Kidney (tissue), 14 donors: ENCODE results near the gene CD40. TPM values are rescaled to one million over a fixed set of nuclear protein-coding genes. Genes with fewer than 3 reads are reported as not detected.

Experiments
- DNase-seq, 5 donors: peaks; one replicate each; pipeline ENCODE4 v3.0.0-alpha.2; 2013 to 2020
- FAIRE-seq: peaks from 2 replicates; lab custom pipeline; 2012; peaks lifted over from hg19 to GRCh38; lab: Jason Lieb, UNC
- H3K27ac ChIP-seq, 2 donors: one replicate each; pipeline ENCODE4 v1.7.0; 2013; ENCODE audit warnings: low read depth in 2 of 2, low read length in 2 of 2, inconsistent platforms in 1 of 2
- H3K27me3 ChIP-seq: one replicate; pipeline ENCODE4 v1.7.1; 2013; ENCODE audit warnings: low read length, inconsistent platforms; ENCODE audit not compliant: control insufficient read depth, insufficient read depth
- H3K36me3 ChIP-seq, 3 donors: one replicate each; pipeline versions ENCODE4 v1.7.0 to v1.7.1; 2013; ENCODE audit warnings: low read length in 3 of 3, control low read depth in 1 of 3, inconsistent platforms in 1 of 3; ENCODE audit not compliant: insufficient read depth in 3 of 3, control insufficient read depth in 2 of 3
- H3K4me1 ChIP-seq, 3 donors: one replicate each; pipeline versions ENCODE4 v1.7.0 to v1.7.1; 2013; ENCODE audit warnings: low read length in 3 of 3, inconsistent platforms in 1 of 3, low read depth in 1 of 3; ENCODE audit not compliant: control insufficient read depth in 2 of 3, insufficient read depth in 2 of 3
- H3K4me3 ChIP-seq, 3 donors: one replicate each; pipeline versions ENCODE4 v1.7.0 to v1.8.1; 2013; ENCODE audit warnings: low read length in 3 of 3, control low read depth in 1 of 3, inconsistent platforms in 1 of 3
- H3K9ac ChIP-seq, 3 donors: one replicate each; pipeline versions ENCODE4 v1.7.0 to v1.7.1; 2013; ENCODE audit warnings: low read length in 3 of 3, control low read depth in 1 of 3, inconsistent platforms in 1 of 3
- H3K9me3 ChIP-seq, 3 donors: one replicate each; pipeline versions ENCODE4 v1.7.0 to v1.7.1; 2013; ENCODE audit warnings: low read length in 3 of 3, control low read depth in 1 of 3, inconsistent platforms in 1 of 3; ENCODE audit not compliant: control insufficient read depth in 2 of 3, insufficient read depth in 1 of 3
- intact Hi-C: fragments of 100-400 bp; cut with DNase I; formaldehyde crosslinking; loops from one replicate; pipeline ENCODE4 v1.11.1; 2022
- polyA plus RNA-seq: library from polyadenylated mRNA; stranded (reverse); fragments of 350-450 nt; fragmentation: Illumina TruSeq; extraction: RNeasy Lipid Tissue Mini Kit (QIAGEN cat#74804); gene quantifications from one replicate; pipeline ENCODE4 v1.2.3, GENCODE V29; 2014; ENCODE audit warnings: low read depth, low replicate concordance; ENCODE audit not compliant: insufficient read depth
- total RNA-seq: library from RNA; stranded (reverse); fragmentation: NEBNext Ultra II Directional; extraction: Animal tissue kit (Norgen Biotek cat#: 25700); gene quantifications from one replicate; pipeline ENCODE4 v1.2.1, GENCODE V29; 2021
- TF ChIP-seq, protein P1 (sequence below): IDR thresholded peaks from 3 replicates; pipeline ENCODE4 v1.5.1; 2012; ENCODE audit warnings: mild to moderate bottlenecking, moderate library complexity, borderline replicate concordance; ENCODE audit not compliant: insufficient read depth; ENCODE audit errors: extremely low read depth
- donor health status: control.
- donor health status: control.
- donor health status: control.
- donor health status: control.
- donor health status: control.
- donor health status: DM: yes; HTN: yes; CAD: no.
- donor health status: Normal renal cell carcinoma (clear cell type).

CD40 gene
- total and polyA plus RNA-seq, 2 donors from 2014 or later: 15.7 to 25.2 TPM

- H3K4me3 ChIP-seq: no peak overlapping the region
- FAIRE-seq: no peak
- H3K36me3 ChIP-seq: no peaks in the 10 kb centered on the region
- no peak overlapping the region for H3K9ac ChIP-seq
- no peaks in the 10 kb centered on the region for H3K9me3 ChIP-seq
- H3K27ac ChIP-seq: no peak overlapping the region
- no peaks in the 10 kb centered on the region for H3K27me3 ChIP-seq
- intact Hi-C loops: no loop called here
- TF ChIP-seq, protein P1, sequence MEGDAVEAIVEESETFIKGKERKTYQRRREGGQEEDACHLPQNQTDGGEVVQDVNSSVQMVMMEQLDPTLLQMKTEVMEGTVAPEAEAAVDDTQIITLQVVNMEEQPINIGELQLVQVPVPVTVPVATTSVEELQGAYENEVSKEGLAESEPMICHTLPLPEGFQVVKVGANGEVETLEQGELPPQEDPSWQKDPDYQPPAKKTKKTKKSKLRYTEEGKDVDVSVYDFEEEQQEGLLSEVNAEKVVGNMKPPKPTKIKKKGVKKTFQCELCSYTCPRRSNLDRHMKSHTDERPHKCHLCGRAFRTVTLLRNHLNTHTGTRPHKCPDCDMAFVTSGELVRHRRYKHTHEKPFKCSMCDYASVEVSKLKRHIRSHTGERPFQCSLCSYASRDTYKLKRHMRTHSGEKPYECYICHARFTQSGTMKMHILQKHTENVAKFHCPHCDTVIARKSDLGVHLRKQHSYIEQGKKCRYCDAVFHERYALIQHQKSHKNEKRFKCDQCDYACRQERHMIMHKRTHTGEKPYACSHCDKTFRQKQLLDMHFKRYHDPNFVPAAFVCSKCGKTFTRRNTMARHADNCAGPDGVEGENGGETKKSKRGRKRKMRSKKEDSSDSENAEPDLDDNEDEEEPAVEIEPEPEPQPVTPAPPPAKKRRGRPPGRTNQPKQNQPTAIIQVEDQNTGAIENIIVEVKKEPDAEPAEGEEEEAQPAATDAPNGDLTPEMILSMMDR: no peak
- H3K4me1 ChIP-seq: peaks cover 0 to 2% (median 0%) of the 10 kb centered on the region in 3 donors
- peak in 1 of 5 donors; percentile 44 for DNase-seq
Measured at GRCh38 chr20:46122516-46123481, 4.7 kb downstream of the CD40 start.

- TF ChIP-seq, protein P1: no peak
- intact Hi-C loops: no loop called here
- Histone ChIP-seq H3K4me3 (no peak overlapping the region), H3K27me3 (no peaks in the 10 kb centered on the region), H3K9ac (no peak overlapping the region), H3K27ac (no peak overlapping the region), H3K36me3 (no peaks in the 10 kb centered on the region), H3K9me3 (no peaks in the 10 kb centered on the region), H3K4me1 (peaks cover 0 to 2% (median 0%) of the 10 kb centered on the region in 3 donors)
- no peak for FAIRE-seq
- no peak for DNase-seq
Measured at GRCh38 chr20:46123482-46124245, 5.5 kb downstream of the CD40 start.

GRCh38 chr20:46126440-46127056 lies 8.4 kb downstream of the CD40 start:
- no peak overlapping the region for H3K27ac ChIP-seq
- no peak overlapping the region for H3K9ac ChIP-seq
- no peak overlapping the region for H3K4me3 ChIP-seq
- intact Hi-C loops: no loop called here
- no peaks in the 10 kb centered on the region for H3K4me1 ChIP-seq
- DNase-seq: no peak
- no peak for FAIRE-seq
- H3K36me3 ChIP-seq: no peaks in the 10 kb centered on the region
- H3K9me3 ChIP-seq: no peaks in the 10 kb centered on the region
- TF ChIP-seq, protein P1: no peak
- no peaks in the 10 kb centered on the region for H3K27me3 ChIP-seq
